H9 (cell line): ENCODE measurements around the gene OTX1. TPM values are rescaled to one million over a fixed set of nuclear protein-coding genes. Genes with fewer than 3 reads are reported as not detected.

Experiments used
- DNase-seq: peaks from one replicate; pipeline ENCODE4 v3.0.0-alpha.2; 2017
- H2AFZ ChIP-seq: one replicate; pipeline ENCODE4 v1.6.1; 2013; ENCODE audit warnings: mild to moderate bottlenecking, low read length, control low read depth, moderate library complexity
- H2AK5ac ChIP-seq: 2 replicates; pipeline ENCODE4 v1.6.1; 2013; ENCODE audit warnings: low read length, control low read depth, mixed read lengths; ENCODE audit not compliant: insufficient read length
- H2BK120ac ChIP-seq: one replicate; pipeline ENCODE4 v1.6.1; 2013; ENCODE audit warnings: low read depth, mild to moderate bottlenecking, low read length, control low read depth, inconsistent platforms; ENCODE audit not compliant: poor library complexity, severe bottlenecking
- H2BK12ac ChIP-seq: 2 replicates; pipeline ENCODE4 v1.6.1; 2013; ENCODE audit warnings: low read length, control low read depth, mixed read lengths, low read depth; ENCODE audit not compliant: insufficient read length
- H2BK15ac ChIP-seq: 2 replicates; pipeline ENCODE4 v1.6.1; 2013; ENCODE audit warnings: low read depth, low read length, control low read depth
- H2BK20ac ChIP-seq: one replicate; pipeline ENCODE4 v1.6.1; 2013; ENCODE audit warnings: low read depth, mild to moderate bottlenecking, low read length, control low read depth, inconsistent platforms; ENCODE audit not compliant: poor library complexity, severe bottlenecking
- H2BK5ac ChIP-seq: 2 replicates; pipeline ENCODE4 v1.6.1; 2013; ENCODE audit warnings: low read length, control low read depth, mixed read lengths; ENCODE audit not compliant: insufficient read length
- H3K14ac ChIP-seq: 2 replicates; pipeline ENCODE4 v1.6.1; 2013; ENCODE audit warnings: low read length, control low read depth; ENCODE audit not compliant: insufficient read depth
- H3K18ac ChIP-seq: 2 replicates; pipeline ENCODE4 v1.6.1; 2013; ENCODE audit warnings: low read depth, mild to moderate bottlenecking, mixed read lengths, low read length, control low read depth; ENCODE audit not compliant: insufficient read length
- H3K23ac ChIP-seq: 2 replicates; pipeline ENCODE4 v1.6.1; 2013; ENCODE audit warnings: low read length, control low read depth, mixed read lengths, low read depth; ENCODE audit not compliant: insufficient read length
- H3K23me2 ChIP-seq: 2 replicates; pipeline ENCODE4 v1.6.1; 2013; ENCODE audit warnings: low read depth, mild to moderate bottlenecking, mixed read lengths, low read length, control low read depth; ENCODE audit not compliant: insufficient read length, poor library complexity, severe bottlenecking
- H3K27ac ChIP-seq: 2 replicates; pipeline ENCODE4 v1.5.1; 2013; ENCODE audit warnings: low read length, control low read depth, mixed read lengths, low read depth; ENCODE audit not compliant: insufficient read length
- H3K27me3 ChIP-seq: 2 replicates; pipeline ENCODE4 v1.6.1; 2013; ENCODE audit warnings: low read length, control low read depth, inconsistent platforms; ENCODE audit not compliant: insufficient read depth
- H3K4ac ChIP-seq: 2 replicates; pipeline ENCODE4 v1.6.1; 2013; ENCODE audit warnings: low read depth, mild to moderate bottlenecking, control low read depth, inconsistent platforms, low read length, moderate library complexity
- H3K4me1 ChIP-seq: 2 replicates; pipeline ENCODE4 v1.6.1; 2013; ENCODE audit warnings: low read length, control low read depth, inconsistent platforms; ENCODE audit not compliant: insufficient read depth
- H3K4me2 ChIP-seq: 2 replicates; pipeline ENCODE4 v1.6.1; 2013; ENCODE audit warnings: low read length, control low read depth, mixed read lengths; ENCODE audit not compliant: insufficient read length, insufficient read depth
- H3K56ac ChIP-seq: 2 replicates; pipeline ENCODE4 v1.6.1; 2013; ENCODE audit warnings: low read depth, mild to moderate bottlenecking, mixed read lengths, low read length, control low read depth; ENCODE audit not compliant: insufficient read length
- H3K79me1 ChIP-seq: 2 replicates; pipeline ENCODE4 v1.6.1; 2013; ENCODE audit warnings: low read depth, mild to moderate bottlenecking, moderate library complexity, low read length, control low read depth, inconsistent platforms; ENCODE audit not compliant: insufficient read depth, poor library complexity, severe bottlenecking
- H3K79me2 ChIP-seq: 2 replicates; pipeline ENCODE4 v1.6.1; 2013; ENCODE audit warnings: low read length, control low read depth, inconsistent platforms; ENCODE audit not compliant: insufficient read depth
- H3K9ac ChIP-seq: 2 replicates; pipeline ENCODE4 v1.6.1; 2013; ENCODE audit warnings: low read length, control low read depth, mixed read lengths; ENCODE audit not compliant: insufficient read length; ENCODE audit errors: extremely low read depth
- H3K9me3 ChIP-seq: one replicate; pipeline ENCODE4 v1.6.1; 2013; ENCODE audit warnings: low read depth, low read length, inconsistent platforms; ENCODE audit not compliant: control insufficient read depth
- H3T11ph ChIP-seq: one replicate; pipeline ENCODE4 v1.6.1; 2013; ENCODE audit warnings: mild to moderate bottlenecking, low read length, control low read depth, inconsistent platforms
- H4K20me1 ChIP-seq: one replicate; pipeline ENCODE4 v1.6.1; 2013; ENCODE audit not compliant: control insufficient read depth, insufficient read length, insufficient read depth
- H4K5ac ChIP-seq: 2 replicates; pipeline ENCODE4 v1.6.1; 2013; ENCODE audit warnings: low read depth, mild to moderate bottlenecking, mixed read lengths, low read length, control low read depth; ENCODE audit not compliant: insufficient read length
- H4K8ac ChIP-seq: replicated peaks from 2 replicates; pipeline ENCODE4 v1.6.1; 2013; ENCODE audit warnings: low read length, control low read depth, mixed read lengths, low read depth; ENCODE audit not compliant: insufficient read length
- H4K91ac ChIP-seq: 2 replicates; pipeline ENCODE4 v1.6.1; 2013; ENCODE audit warnings: low read depth, mild to moderate bottlenecking, moderate library complexity, mixed read lengths, low read length, control low read depth; ENCODE audit not compliant: insufficient read length
- H3K27ac Mint-ChIP-seq, 3 experiments: 2 replicates in 2 of 3; 3 replicates in 1 of 3; pipeline ENCODE4 v1.8.0; 2020 to 2021; ENCODE audit warnings: mixed read lengths in 3 of 3, mild to moderate bottlenecking in 1 of 3, moderate library complexity in 1 of 3
- H3K27me3 Mint-ChIP-seq: 2 replicates; pipeline ENCODE4 v1.8.0; 2021; ENCODE audit warnings: low read depth, mild to moderate bottlenecking, moderate library complexity, mixed read lengths
- H3K36me3 Mint-ChIP-seq, 3 experiments: 2 replicates in 2 of 3; 3 replicates in 1 of 3; pipeline ENCODE4 v1.8.0; 2020 to 2021; ENCODE audit warnings: low read depth in 3 of 3, mixed read lengths in 3 of 3; ENCODE audit not compliant: insufficient read depth in 1 of 3
- H3K4me1 Mint-ChIP-seq, 2 experiments: 2 replicates each; pipeline ENCODE4 v1.8.0; 2020; ENCODE audit warnings: mixed read lengths in 2 of 2
- H3K4me3 Mint-ChIP-seq, 2 experiments: 2 replicates in 1 of 2; 3 replicates in 1 of 2; pipeline ENCODE4 v1.8.0; 2020 to 2021; ENCODE audit warnings: mild to moderate bottlenecking in 2 of 2, mixed read lengths in 2 of 2, moderate library complexity in 1 of 2
- H3K9me3 Mint-ChIP-seq, 2 experiments: 2 replicates in 1 of 2; 3 replicates in 1 of 2; pipeline ENCODE4 v1.8.0; 2020; ENCODE audit warnings: mild to moderate bottlenecking in 2 of 2, mixed read lengths in 2 of 2, moderate library complexity in 1 of 2
- CTCF ChIP-seq: fragments of 200-600 bp; sonication (generic); conservative IDR thresholded peaks from 3 replicates; pipeline ENCODE4 v1.8.0; 2021; ENCODE audit warnings: antibody characterized with exemption, mild to moderate bottlenecking
- WGBS: extraction: QIAGEN DNeasy Blood & Tissue Kit; methylation state at CpG from one replicate; pipeline ENCODE4 v1.1.7; 2013; ENCODE audit warnings: missing lambda C conversion rate, low lambda C conversion rate, mixed read lengths; ENCODE audit not compliant: insufficient read length; ENCODE audit errors: extremely low coverage; 5-methylcytosine and 5-hydroxymethylcytosine counted together
- total RNA-seq: library from RNA; stranded (reverse); gene quantifications from 2 replicates; pipeline ENCODE4 v1.2.1, GENCODE V29; 2021

The OTX1 gene
- total RNA-seq, 1 experiment from 2014 or later: 0.13 TPM

GRCh38 chr2:63099032-63099431, 48.4 kb downstream of the OTX1 start:
- no peak overlapping the region for H3K14ac ChIP-seq
- no peak overlapping the region for H3K27ac ChIP-seq
- no peaks in the 10 kb centered on the region for H3K9me3 ChIP-seq
- H2BK20ac ChIP-seq: no peak overlapping the region
- no peak for TF ChIP-seq CTCF
- no peak overlapping the region for H3T11ph ChIP-seq
- H3K4me2 ChIP-seq: no peak overlapping the region
- H3K18ac ChIP-seq: no peak overlapping the region
- H2BK15ac ChIP-seq: no peak overlapping the region
- Mint-ChIP-seq H3K4me1 (peaks cover 0 to 5% of the 10 kb centered on the region in 2 experiments; a peak in 2 of 4 replicates), H3K9me3 (peaks cover 3 to 6% of the 10 kb centered on the region in 2 experiments; a peak in 4 of 5 replicates), H3K36me3 (no peaks in the 10 kb centered on the region), H3K27ac (peak overlapping the region in 1 of 3 experiments; percentile 27; a peak in 1 of 7 replicates), H3K27me3 (peaks cover 2% of the 10 kb centered on the region; the same call in 1 of the 2 replicates), H3K4me3 (no peak overlapping the region)
- H3K79me1 ChIP-seq: no peaks in the 10 kb centered on the region
- no peak for DNase-seq
- no peaks in the 10 kb centered on the region for H3K4me1 ChIP-seq
- WGBS: no CpG with 5 or more reads among the region's 1 CpG
- no peak overlapping the region for H2AFZ ChIP-seq
- H3K23me2 ChIP-seq: no peaks in the 10 kb centered on the region
- no peak overlapping the region for H2AK5ac ChIP-seq
- H3K79me2 ChIP-seq: no peaks in the 10 kb centered on the region
- no peaks in the 10 kb centered on the region for H3K27me3 ChIP-seq
- no peak overlapping the region for H2BK5ac ChIP-seq
- no peak overlapping the region for H3K4ac ChIP-seq
- H4K5ac ChIP-seq: no peak overlapping the region
- H2BK120ac ChIP-seq: no peak overlapping the region
- H3K9ac ChIP-seq: no peak overlapping the region
- no peaks in the 10 kb centered on the region for H4K20me1 ChIP-seq
- no peak overlapping the region for H3K23ac ChIP-seq
- no peak overlapping the region for H2BK12ac ChIP-seq
- H3K56ac ChIP-seq: no peak overlapping the region
- H4K91ac ChIP-seq: no peak overlapping the region
- H4K8ac ChIP-seq: no peak overlapping the region
